Type B pancreatic cell (in vitro differentiated cells): ENCODE results near the gene OTUD3. TPM values are rescaled to one million over a fixed set of nuclear protein-coding genes. Genes with fewer than 3 reads are reported as not detected.

Source experiments
- DNase-seq: peaks from one replicate; pipeline ENCODE4 v3.0.0; 2021; ENCODE audit warnings: mixed read lengths; ENCODE audit not compliant: unreplicated experiment; ENCODE audit errors: extremely low spot score
- H3K27ac Mint-ChIP-seq: 2 replicates; pipeline ENCODE4 v1.8.0; 2021; ENCODE audit warnings: mild to moderate bottlenecking, mixed read lengths
- H3K27me3 Mint-ChIP-seq: 2 replicates; pipeline ENCODE4 v1.8.0; 2021; ENCODE audit warnings: mixed read lengths
- H3K36me3 Mint-ChIP-seq: 2 replicates; pipeline ENCODE4 v1.8.0; 2021; ENCODE audit warnings: mixed read lengths
- H3K4me1 Mint-ChIP-seq: one replicate; pipeline ENCODE4 v1.8.0; 2021; ENCODE audit warnings: mixed read lengths; ENCODE audit not compliant: unreplicated experiment
- H3K4me3 Mint-ChIP-seq: 2 replicates; pipeline ENCODE4 v1.8.0; 2021; ENCODE audit warnings: mild to moderate bottlenecking, mixed read lengths
- H3K9me3 Mint-ChIP-seq: 2 replicates; pipeline ENCODE4 v1.8.0; 2021; ENCODE audit warnings: mixed read lengths
- CTCF ChIP-seq: fragments of 200-600 bp; sonication (generic); conservative IDR thresholded peaks from 2 replicates; pipeline ENCODE4 v1.5.0; 2021; ENCODE audit warnings: antibody characterized with exemption, mild to moderate bottlenecking
- total RNA-seq: library from RNA; stranded (reverse); gene quantifications from 2 replicates; pipeline ENCODE4 v1.2.1, GENCODE V29; 2021; ENCODE audit warnings: low replicate concordance

Gene OTUD3
- total RNA-seq, 1 donor from 2014 or later = 23.1 TPM

DNA sequence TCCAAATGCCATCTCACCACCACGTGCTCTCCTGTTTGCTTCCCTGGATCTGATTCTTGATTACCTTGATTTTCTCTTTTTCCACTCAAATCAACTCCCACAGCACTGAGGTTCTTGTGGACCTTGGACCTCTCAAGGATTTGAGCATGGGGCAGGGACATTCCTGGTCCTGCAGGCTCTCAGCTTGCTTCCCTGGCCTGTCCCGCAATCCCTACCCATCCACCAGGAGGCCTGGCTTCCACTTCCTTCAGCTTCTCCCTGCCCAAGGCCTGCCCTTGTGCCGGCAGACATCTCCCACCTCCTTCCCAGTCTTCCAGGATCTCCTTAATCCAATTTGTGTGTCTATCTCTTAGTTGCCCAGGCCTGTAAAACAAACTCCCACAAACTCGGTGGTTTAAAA is 75.6 kb downstream of the OTUD3 start:
- DNase-seq = no peak
- Mint-ChIP-seq H3K4me1 (no peaks in the 10 kb centered on the region), H3K4me3 (no peak overlapping the region), H3K27me3 (peaks cover 53% of the 10 kb centered on the region), H3K27ac (no peak overlapping the region), H3K9me3 (peaks cover 5% of the 10 kb centered on the region), H3K36me3 (no peaks in the 10 kb centered on the region)
- TF ChIP-seq CTCF = no peak

DNA sequence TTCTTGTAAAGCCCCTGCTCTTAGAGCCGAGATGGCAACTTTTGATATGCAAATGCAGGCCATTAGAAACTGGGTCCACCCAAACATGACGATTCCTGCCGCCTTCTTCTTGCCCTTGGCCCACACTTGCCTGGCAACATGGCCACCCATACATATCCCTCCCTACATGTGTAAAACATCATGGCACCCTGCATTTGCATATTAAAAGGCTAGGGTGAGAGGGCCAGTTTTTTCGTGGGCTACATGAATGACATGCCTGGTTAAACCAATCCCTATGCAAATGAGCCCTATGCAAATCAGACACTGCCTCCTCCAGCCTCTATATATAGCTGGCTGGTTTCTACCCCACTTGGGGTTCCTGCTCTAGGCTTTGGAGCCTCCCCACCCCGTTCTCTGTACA is 78.4 kb downstream of the OTUD3 start:
- H3K4me3 Mint-ChIP-seq = no peak overlapping the region
- H3K36me3 Mint-ChIP-seq = no peaks in the 10 kb centered on the region
- H3K4me1 Mint-ChIP-seq = no peaks in the 10 kb centered on the region
- DNase-seq = no peak
- TF ChIP-seq CTCF = no peak
- peaks cover 55% of the 10 kb centered on the region for H3K27me3 Mint-ChIP-seq
- H3K9me3 Mint-ChIP-seq = no peaks in the 10 kb centered on the region
- H3K27ac Mint-ChIP-seq = no peak overlapping the region

Other genes starting within 250 kb of the OTUD3 start
- 69.9 and 142 TPM in 2 replicates for gene NBL1, start 238.1 kb upstream of the OTUD3 start, total RNA-seq
- gene HTR6, start 217.5 kb upstream of the OTUD3 start, total RNA-seq = not detected in 2 replicates
- 10.2 and 16.7 TPM in 2 replicates for gene TMCO4, start 82.5 kb upstream of the OTUD3 start, total RNA-seq
- 1.3 and 1.9 TPM in 2 replicates for gene RNF186, start 67.1 kb upstream of the OTUD3 start, total RNA-seq
- gene PLA2G2E, start 41.2 kb downstream of the OTUD3 start, total RNA-seq = not detected in 2 replicates
- gene PLA2G2A, start 97.2 kb downstream of the OTUD3 start, total RNA-seq = 26.1 and 53.2 TPM in 2 replicates
- not detected in 2 replicates for gene PLA2G5, start 187.8 kb downstream of the OTUD3 start, total RNA-seq
- not detected in 2 replicates for gene PLA2G2D, start 237.1 kb downstream of the OTUD3 start, total RNA-seq